ENCODE results near the gene TRDMT1.

The TRDMT1 gene

GRCh38 chr10:17176091-17176490 is 25.4 kb downstream of the TRDMT1 start:
- no peak for TF ChIP-seq CTCF (IDR thresholded peaks at IDR 0.05; ENCODE audit: extremely low read depth, missing control alignments)

GRCh38 chr10:17175551-17175950 is 25.9 kb downstream of the TRDMT1 start:
- TF ChIP-seq CTCF (IDR thresholded peaks at IDR 0.05; ENCODE audit: extremely low read depth, missing control alignments), result no peak
- no peak for DNase-seq (ENCODE audit: low spot score)

More at GRCh38 chr10:17176091-17176490, 25.4 kb downstream of the TRDMT1 start:
- no peak for DNase-seq (ENCODE audit: low spot score)

GRCh38 chr10:17174626-17175025 is 26.8 kb downstream of the TRDMT1 start:
- no peak for DNase-seq (ENCODE audit: low spot score)
- TF ChIP-seq CTCF (IDR thresholded peaks at IDR 0.05; ENCODE audit: extremely low read depth, missing control alignments), result no peak

GRCh38 chr10:17171141-17171641 is 30.3 kb downstream of the TRDMT1 start:
- no peak for DNase-seq (ENCODE audit: low spot score)
- no peak for TF ChIP-seq CTCF (IDR thresholded peaks at IDR 0.05; ENCODE audit: extremely low read depth, missing control alignments)

GRCh38 chr10:17169803-17170202 is 31.7 kb downstream of the TRDMT1 start:
- no peak for DNase-seq (ENCODE audit: low spot score)
- TF ChIP-seq CTCF (IDR thresholded peaks at IDR 0.05; ENCODE audit: extremely low read depth, missing control alignments), result no peak

GRCh38 chr10:17166699-17167098 is 34.8 kb downstream of the TRDMT1 start:
- no peak for TF ChIP-seq CTCF (IDR thresholded peaks at IDR 0.05; ENCODE audit: extremely low read depth, missing control alignments)
- no peak for DNase-seq (ENCODE audit: low spot score)

GRCh38 chr10:17162828-17163227 is 38.6 kb downstream of the TRDMT1 start:
- DNase-seq (ENCODE audit: low spot score), result no peak
- TF ChIP-seq CTCF (IDR thresholded peaks at IDR 0.05; ENCODE audit: extremely low read depth, missing control alignments), result no peak
